H9 (cell line): Measurements from ENCODE around the gene MAN1B1. TPM values are rescaled to one million over a fixed set of nuclear protein-coding genes. Genes with fewer than 3 reads are reported as not detected.

ENCODE experiments used
- DNase-seq: peaks from one replicate; pipeline ENCODE4 v3.0.0-alpha.2; 2017
- H2AFZ ChIP-seq: one replicate; pipeline ENCODE4 v1.6.1; 2013; ENCODE audit warnings: mild to moderate bottlenecking, low read length, control low read depth, moderate library complexity
- H2AK5ac ChIP-seq: 2 replicates; pipeline ENCODE4 v1.6.1; 2013; ENCODE audit warnings: low read length, control low read depth, mixed read lengths; ENCODE audit not compliant: insufficient read length
- H2BK120ac ChIP-seq: one replicate; pipeline ENCODE4 v1.6.1; 2013; ENCODE audit warnings: low read depth, mild to moderate bottlenecking, low read length, control low read depth, inconsistent platforms; ENCODE audit not compliant: poor library complexity, severe bottlenecking
- H2BK12ac ChIP-seq: 2 replicates; pipeline ENCODE4 v1.6.1; 2013; ENCODE audit warnings: low read length, control low read depth, mixed read lengths, low read depth; ENCODE audit not compliant: insufficient read length
- H2BK15ac ChIP-seq: 2 replicates; pipeline ENCODE4 v1.6.1; 2013; ENCODE audit warnings: low read depth, low read length, control low read depth
- H2BK20ac ChIP-seq: one replicate; pipeline ENCODE4 v1.6.1; 2013; ENCODE audit warnings: low read depth, mild to moderate bottlenecking, low read length, control low read depth, inconsistent platforms; ENCODE audit not compliant: poor library complexity, severe bottlenecking
- H2BK5ac ChIP-seq: 2 replicates; pipeline ENCODE4 v1.6.1; 2013; ENCODE audit warnings: low read length, control low read depth, mixed read lengths; ENCODE audit not compliant: insufficient read length
- H3K14ac ChIP-seq: 2 replicates; pipeline ENCODE4 v1.6.1; 2013; ENCODE audit warnings: low read length, control low read depth; ENCODE audit not compliant: insufficient read depth
- H3K18ac ChIP-seq: 2 replicates; pipeline ENCODE4 v1.6.1; 2013; ENCODE audit warnings: low read depth, mild to moderate bottlenecking, mixed read lengths, low read length, control low read depth; ENCODE audit not compliant: insufficient read length
- H3K23ac ChIP-seq: 2 replicates; pipeline ENCODE4 v1.6.1; 2013; ENCODE audit warnings: low read length, control low read depth, mixed read lengths, low read depth; ENCODE audit not compliant: insufficient read length
- H3K23me2 ChIP-seq: 2 replicates; pipeline ENCODE4 v1.6.1; 2013; ENCODE audit warnings: low read depth, mild to moderate bottlenecking, mixed read lengths, low read length, control low read depth; ENCODE audit not compliant: insufficient read length, poor library complexity, severe bottlenecking
- H3K27ac ChIP-seq: 2 replicates; pipeline ENCODE4 v1.5.1; 2013; ENCODE audit warnings: low read length, control low read depth, mixed read lengths, low read depth; ENCODE audit not compliant: insufficient read length
- H3K27me3 ChIP-seq: 2 replicates; pipeline ENCODE4 v1.6.1; 2013; ENCODE audit warnings: low read length, control low read depth, inconsistent platforms; ENCODE audit not compliant: insufficient read depth
- H3K4ac ChIP-seq: 2 replicates; pipeline ENCODE4 v1.6.1; 2013; ENCODE audit warnings: low read depth, mild to moderate bottlenecking, control low read depth, inconsistent platforms, low read length, moderate library complexity
- H3K4me1 ChIP-seq: 2 replicates; pipeline ENCODE4 v1.6.1; 2013; ENCODE audit warnings: low read length, control low read depth, inconsistent platforms; ENCODE audit not compliant: insufficient read depth
- H3K4me2 ChIP-seq: 2 replicates; pipeline ENCODE4 v1.6.1; 2013; ENCODE audit warnings: low read length, control low read depth, mixed read lengths; ENCODE audit not compliant: insufficient read length, insufficient read depth
- H3K56ac ChIP-seq: 2 replicates; pipeline ENCODE4 v1.6.1; 2013; ENCODE audit warnings: low read depth, mild to moderate bottlenecking, mixed read lengths, low read length, control low read depth; ENCODE audit not compliant: insufficient read length
- H3K79me1 ChIP-seq: 2 replicates; pipeline ENCODE4 v1.6.1; 2013; ENCODE audit warnings: low read depth, mild to moderate bottlenecking, moderate library complexity, low read length, control low read depth, inconsistent platforms; ENCODE audit not compliant: insufficient read depth, poor library complexity, severe bottlenecking
- H3K79me2 ChIP-seq: 2 replicates; pipeline ENCODE4 v1.6.1; 2013; ENCODE audit warnings: low read length, control low read depth, inconsistent platforms; ENCODE audit not compliant: insufficient read depth
- H3K9ac ChIP-seq: 2 replicates; pipeline ENCODE4 v1.6.1; 2013; ENCODE audit warnings: low read length, control low read depth, mixed read lengths; ENCODE audit not compliant: insufficient read length; ENCODE audit errors: extremely low read depth
- H3K9me3 ChIP-seq: one replicate; pipeline ENCODE4 v1.6.1; 2013; ENCODE audit warnings: low read depth, low read length, inconsistent platforms; ENCODE audit not compliant: control insufficient read depth
- H3T11ph ChIP-seq: one replicate; pipeline ENCODE4 v1.6.1; 2013; ENCODE audit warnings: mild to moderate bottlenecking, low read length, control low read depth, inconsistent platforms
- H4K20me1 ChIP-seq: one replicate; pipeline ENCODE4 v1.6.1; 2013; ENCODE audit not compliant: control insufficient read depth, insufficient read length, insufficient read depth
- H4K5ac ChIP-seq: 2 replicates; pipeline ENCODE4 v1.6.1; 2013; ENCODE audit warnings: low read depth, mild to moderate bottlenecking, mixed read lengths, low read length, control low read depth; ENCODE audit not compliant: insufficient read length
- H4K8ac ChIP-seq: replicated peaks from 2 replicates; pipeline ENCODE4 v1.6.1; 2013; ENCODE audit warnings: low read length, control low read depth, mixed read lengths, low read depth; ENCODE audit not compliant: insufficient read length
- H4K91ac ChIP-seq: 2 replicates; pipeline ENCODE4 v1.6.1; 2013; ENCODE audit warnings: low read depth, mild to moderate bottlenecking, moderate library complexity, mixed read lengths, low read length, control low read depth; ENCODE audit not compliant: insufficient read length
- H3K27ac Mint-ChIP-seq, 3 experiments: 2 replicates in 2 of 3; 3 replicates in 1 of 3; pipeline ENCODE4 v1.8.0; 2020 to 2021; ENCODE audit warnings: mixed read lengths in 3 of 3, mild to moderate bottlenecking in 1 of 3, moderate library complexity in 1 of 3
- H3K27me3 Mint-ChIP-seq: 2 replicates; pipeline ENCODE4 v1.8.0; 2021; ENCODE audit warnings: low read depth, mild to moderate bottlenecking, moderate library complexity, mixed read lengths
- H3K36me3 Mint-ChIP-seq, 3 experiments: 2 replicates in 2 of 3; 3 replicates in 1 of 3; pipeline ENCODE4 v1.8.0; 2020 to 2021; ENCODE audit warnings: low read depth in 3 of 3, mixed read lengths in 3 of 3; ENCODE audit not compliant: insufficient read depth in 1 of 3
- H3K4me1 Mint-ChIP-seq, 2 experiments: 2 replicates each; pipeline ENCODE4 v1.8.0; 2020; ENCODE audit warnings: mixed read lengths in 2 of 2
- H3K4me3 Mint-ChIP-seq, 2 experiments: 2 replicates in 1 of 2; 3 replicates in 1 of 2; pipeline ENCODE4 v1.8.0; 2020 to 2021; ENCODE audit warnings: mild to moderate bottlenecking in 2 of 2, mixed read lengths in 2 of 2, moderate library complexity in 1 of 2
- H3K9me3 Mint-ChIP-seq, 2 experiments: 2 replicates in 1 of 2; 3 replicates in 1 of 2; pipeline ENCODE4 v1.8.0; 2020; ENCODE audit warnings: mild to moderate bottlenecking in 2 of 2, mixed read lengths in 2 of 2, moderate library complexity in 1 of 2
- WGBS: extraction: QIAGEN DNeasy Blood & Tissue Kit; methylation state at CpG from one replicate; pipeline ENCODE4 v1.1.7; 2013; ENCODE audit warnings: missing lambda C conversion rate, low lambda C conversion rate, mixed read lengths; ENCODE audit not compliant: insufficient read length; ENCODE audit errors: extremely low coverage; 5-methylcytosine and 5-hydroxymethylcytosine counted together
- total RNA-seq: library from RNA; stranded (reverse); gene quantifications from 2 replicates; pipeline ENCODE4 v1.2.1, GENCODE V29; 2021
- TF ChIP-seq, protein P1 (sequence below): fragments of 200-600 bp; sonication (generic); conservative IDR thresholded peaks from 3 replicates; pipeline ENCODE4 v1.8.0; 2021; ENCODE audit warnings: antibody characterized with exemption, mild to moderate bottlenecking

Gene MAN1B1
- total RNA-seq, 1 experiment from 2014 or later, result 34.9 TPM

DNA sequence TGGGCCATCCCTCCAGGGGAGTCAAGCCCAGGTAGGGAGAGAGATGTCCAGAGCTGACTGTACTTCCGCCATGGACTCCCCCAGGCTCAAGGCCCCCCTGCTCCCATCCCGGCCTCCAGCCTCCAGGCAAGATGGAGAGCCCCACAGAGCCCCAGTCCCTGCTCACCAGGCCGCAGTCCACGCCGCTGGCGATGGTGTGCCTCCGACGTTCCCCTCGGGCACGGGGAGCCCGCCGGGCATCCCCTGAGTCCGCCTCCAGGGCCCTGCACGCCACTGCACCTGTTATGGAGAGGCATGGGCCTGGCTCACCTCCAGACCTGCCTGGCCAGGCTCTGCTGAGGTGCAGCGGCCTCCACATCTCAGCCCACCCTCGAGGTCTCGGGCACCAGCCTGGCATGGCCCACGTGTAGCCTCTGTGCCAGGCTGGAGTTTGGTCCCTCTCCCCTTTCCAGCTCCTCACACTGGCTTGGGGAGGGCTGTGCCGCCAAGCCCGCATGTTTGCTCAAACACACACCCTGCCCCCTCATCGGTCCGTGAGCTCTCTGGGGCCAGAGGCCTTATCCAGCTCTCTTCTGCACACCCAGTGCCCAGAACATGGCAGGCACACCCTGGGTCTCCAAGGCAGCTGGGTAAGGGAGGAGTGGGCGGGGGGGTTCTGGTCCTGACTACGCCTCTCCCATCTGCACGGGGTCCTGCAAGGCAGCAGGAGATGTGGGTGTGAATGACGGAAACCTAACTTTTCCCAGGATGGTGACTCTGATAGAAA lies 20.5 kb upstream of the MAN1B1 start:
- no peak overlapping the region for H3K4me3 Mint-ChIP-seq
- Histone ChIP-seq H3K56ac (no peak overlapping the region), H4K91ac (no peak overlapping the region), H3T11ph (no peak overlapping the region), H3K23ac (no peak overlapping the region), H4K20me1 (peaks cover 4% of the 10 kb centered on the region), H2BK15ac (no peak overlapping the region), H3K14ac (no peak overlapping the region), H2BK12ac (no peak overlapping the region), H2BK5ac (no peak overlapping the region), H3K9ac (no peak overlapping the region), H2BK20ac (no peak overlapping the region), H3K79me1 (no peaks in the 10 kb centered on the region), H3K4ac (no peak overlapping the region), H3K18ac (no peak overlapping the region), H2AFZ (no peak overlapping the region), H2BK120ac (no peak overlapping the region), H3K4me1 (peaks cover 4% of the 10 kb centered on the region; the same call in 1 of the 2 replicates), H3K4me2 (no peak overlapping the region), H3K27me3 (no peaks in the 10 kb centered on the region), H2AK5ac (no peak overlapping the region), H4K8ac (no peak overlapping the region), H3K23me2 (no peaks in the 10 kb centered on the region), H3K79me2 (no peaks in the 10 kb centered on the region), H4K5ac (no peak overlapping the region), H3K9me3 (no peaks in the 10 kb centered on the region), H3K27ac (no peak overlapping the region)
- DNase-seq, result no peak
- peaks cover 0 to 5% (median 4%) of the 10 kb centered on the region in 3 experiments; a peak in 4 of 7 replicates for H3K36me3 Mint-ChIP-seq
- WGBS, result no CpG with 5 or more reads among the region's 26 CpGs
- no peaks in the 10 kb centered on the region for H3K9me3 Mint-ChIP-seq
- H3K4me1 Mint-ChIP-seq, result peaks cover 13 to 22% of the 10 kb centered on the region in 2 experiments
- peaks cover 2% of the 10 kb centered on the region; the same call in 1 of the 2 replicates for H3K27me3 Mint-ChIP-seq
- TF ChIP-seq, protein P1, sequence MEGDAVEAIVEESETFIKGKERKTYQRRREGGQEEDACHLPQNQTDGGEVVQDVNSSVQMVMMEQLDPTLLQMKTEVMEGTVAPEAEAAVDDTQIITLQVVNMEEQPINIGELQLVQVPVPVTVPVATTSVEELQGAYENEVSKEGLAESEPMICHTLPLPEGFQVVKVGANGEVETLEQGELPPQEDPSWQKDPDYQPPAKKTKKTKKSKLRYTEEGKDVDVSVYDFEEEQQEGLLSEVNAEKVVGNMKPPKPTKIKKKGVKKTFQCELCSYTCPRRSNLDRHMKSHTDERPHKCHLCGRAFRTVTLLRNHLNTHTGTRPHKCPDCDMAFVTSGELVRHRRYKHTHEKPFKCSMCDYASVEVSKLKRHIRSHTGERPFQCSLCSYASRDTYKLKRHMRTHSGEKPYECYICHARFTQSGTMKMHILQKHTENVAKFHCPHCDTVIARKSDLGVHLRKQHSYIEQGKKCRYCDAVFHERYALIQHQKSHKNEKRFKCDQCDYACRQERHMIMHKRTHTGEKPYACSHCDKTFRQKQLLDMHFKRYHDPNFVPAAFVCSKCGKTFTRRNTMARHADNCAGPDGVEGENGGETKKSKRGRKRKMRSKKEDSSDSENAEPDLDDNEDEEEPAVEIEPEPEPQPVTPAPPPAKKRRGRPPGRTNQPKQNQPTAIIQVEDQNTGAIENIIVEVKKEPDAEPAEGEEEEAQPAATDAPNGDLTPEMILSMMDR, result no peak
- H3K27ac Mint-ChIP-seq, result no peak overlapping the region
